ENCODE data around the gene DOCK4. TPM values are rescaled to one million over a fixed set of nuclear protein-coding genes. Genes with fewer than 3 reads are reported as not detected.

Gene DOCK4
- total and polyA plus RNA-seq, 2 donors from 2014 or later = 3.2 to 38.9 TPM

DNA sequence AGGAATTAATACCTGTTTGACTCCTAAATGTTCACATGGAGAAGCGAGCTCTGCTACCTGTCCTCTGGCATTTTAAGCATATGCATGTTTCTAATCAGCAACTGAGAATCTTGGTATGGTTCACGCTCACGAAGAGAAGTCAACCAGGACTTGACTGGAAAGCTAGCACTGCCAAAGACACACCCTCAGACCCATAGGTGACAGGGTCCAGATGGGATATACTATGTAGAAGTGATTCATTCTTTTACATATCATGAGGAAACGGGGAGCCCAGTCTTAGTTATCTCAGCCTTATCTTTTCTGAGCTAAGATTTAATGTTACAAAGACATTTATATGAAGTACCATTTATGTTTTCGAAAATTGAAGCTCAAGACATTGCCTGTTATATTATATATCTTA is 313.0 kb downstream of the DOCK4 start:
- no peaks in the 10 kb centered on the region for H3K27me3 ChIP-seq (ENCODE audit: control insufficient read depth, insufficient read depth, low read length)
- H3K4me1 ChIP-seq (ENCODE audit: control insufficient read depth in 2 of 3, insufficient read depth in 2 of 3, low read depth in 1 of 3, low read length in 3 of 3) = no peaks in the 10 kb centered on the region
- no peaks in the 10 kb centered on the region for H3K36me3 ChIP-seq (ENCODE audit: control insufficient read depth in 2 of 3, insufficient read depth in 3 of 3, low read length in 3 of 3)
- no peak overlapping the region for H3K27ac ChIP-seq (ENCODE audit: low read depth in 2 of 2, low read length in 2 of 2)
- TF ChIP-seq, protein P1, sequence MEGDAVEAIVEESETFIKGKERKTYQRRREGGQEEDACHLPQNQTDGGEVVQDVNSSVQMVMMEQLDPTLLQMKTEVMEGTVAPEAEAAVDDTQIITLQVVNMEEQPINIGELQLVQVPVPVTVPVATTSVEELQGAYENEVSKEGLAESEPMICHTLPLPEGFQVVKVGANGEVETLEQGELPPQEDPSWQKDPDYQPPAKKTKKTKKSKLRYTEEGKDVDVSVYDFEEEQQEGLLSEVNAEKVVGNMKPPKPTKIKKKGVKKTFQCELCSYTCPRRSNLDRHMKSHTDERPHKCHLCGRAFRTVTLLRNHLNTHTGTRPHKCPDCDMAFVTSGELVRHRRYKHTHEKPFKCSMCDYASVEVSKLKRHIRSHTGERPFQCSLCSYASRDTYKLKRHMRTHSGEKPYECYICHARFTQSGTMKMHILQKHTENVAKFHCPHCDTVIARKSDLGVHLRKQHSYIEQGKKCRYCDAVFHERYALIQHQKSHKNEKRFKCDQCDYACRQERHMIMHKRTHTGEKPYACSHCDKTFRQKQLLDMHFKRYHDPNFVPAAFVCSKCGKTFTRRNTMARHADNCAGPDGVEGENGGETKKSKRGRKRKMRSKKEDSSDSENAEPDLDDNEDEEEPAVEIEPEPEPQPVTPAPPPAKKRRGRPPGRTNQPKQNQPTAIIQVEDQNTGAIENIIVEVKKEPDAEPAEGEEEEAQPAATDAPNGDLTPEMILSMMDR (IDR thresholded peaks at IDR 0.05; ENCODE audit: borderline replicate concordance, extremely low read depth, insufficient read depth) = no peak
- no peak overlapping the region for H3K4me3 ChIP-seq (ENCODE audit: low read length in 3 of 3)
- FAIRE-seq (no peak), DNase-seq (no peak)
- no peak overlapping the region for H3K9ac ChIP-seq (ENCODE audit: low read length in 3 of 3)
- H3K9me3 ChIP-seq (ENCODE audit: control insufficient read depth in 2 of 3, insufficient read depth in 1 of 3, low read length in 3 of 3) = no peaks in the 10 kb centered on the region
- intact Hi-C loops (cut with DNase I) = no loop called here

DNA sequence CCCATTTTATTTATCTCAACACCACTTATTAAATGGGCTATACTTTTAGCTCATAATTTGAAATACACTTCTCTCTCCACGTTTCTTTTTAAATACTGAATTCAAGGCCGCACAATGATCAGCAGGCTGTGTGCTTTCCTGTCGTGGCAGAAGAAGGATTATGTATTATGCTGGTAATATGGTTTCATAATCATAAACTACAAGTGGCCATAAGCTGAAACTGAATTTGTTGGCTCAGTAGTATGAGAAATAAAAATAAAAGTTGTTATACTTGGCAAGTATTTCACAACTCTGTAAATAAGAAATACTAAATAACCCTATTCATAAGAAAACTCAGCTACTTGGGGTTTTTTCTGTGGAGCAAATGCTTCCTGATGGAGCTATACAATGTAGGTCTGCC is 313.6 kb downstream of the DOCK4 start:
- DNase-seq (peak in 1 of 5 donors; percentile 17), FAIRE-seq (no peak)
- Histone ChIP-seq H3K36me3 (ENCODE audit: control insufficient read depth in 2 of 3, insufficient read depth in 3 of 3, low read length in 3 of 3) (no peaks in the 10 kb centered on the region), H3K9me3 (ENCODE audit: control insufficient read depth in 2 of 3, insufficient read depth in 1 of 3, low read length in 3 of 3) (no peaks in the 10 kb centered on the region), H3K27me3 (ENCODE audit: control insufficient read depth, insufficient read depth, low read length) (no peaks in the 10 kb centered on the region), H3K9ac (ENCODE audit: low read length in 3 of 3) (no peak overlapping the region), H3K4me3 (ENCODE audit: low read length in 3 of 3) (no peak overlapping the region), H3K27ac (ENCODE audit: low read depth in 2 of 2, low read length in 2 of 2) (no peak overlapping the region), H3K4me1 (ENCODE audit: control insufficient read depth in 2 of 3, insufficient read depth in 2 of 3, low read depth in 1 of 3, low read length in 3 of 3) (no peaks in the 10 kb centered on the region)
- intact Hi-C loops (cut with DNase I) = no loop called here
- TF ChIP-seq, protein P1 (IDR thresholded peaks at IDR 0.05; ENCODE audit: borderline replicate concordance, extremely low read depth, insufficient read depth) = no peak

DNA sequence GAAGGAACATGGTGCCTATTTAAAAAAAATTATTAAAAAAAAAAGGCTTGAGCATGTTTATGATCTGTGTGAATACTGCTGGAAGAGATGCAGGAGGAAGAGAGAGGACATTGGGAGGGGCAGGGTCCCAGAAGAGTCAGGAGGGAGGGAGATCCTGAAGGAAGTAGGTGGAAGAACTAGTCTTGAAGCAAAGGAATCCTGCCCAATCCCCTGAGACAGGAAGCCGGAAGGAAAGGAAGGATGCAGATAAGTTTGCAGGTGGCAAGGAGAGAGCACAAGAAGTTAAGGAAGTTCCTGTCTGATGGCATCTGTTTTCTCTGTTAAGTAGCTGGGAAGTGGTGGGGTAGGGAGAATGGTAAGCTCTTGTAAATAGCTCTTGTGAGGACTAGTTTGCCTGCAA is 318.5 kb downstream of the DOCK4 start:
- H3K9ac ChIP-seq (ENCODE audit: low read length in 3 of 3) = no peak overlapping the region
- H3K4me1 ChIP-seq (ENCODE audit: control insufficient read depth in 2 of 3, insufficient read depth in 2 of 3, low read depth in 1 of 3, low read length in 3 of 3) = no peaks in the 10 kb centered on the region
- intact Hi-C loops (cut with DNase I) = no loop called here
- DNase-seq (peak in 1 of 5 donors; percentile 22), FAIRE-seq (no peak)
- no peaks in the 10 kb centered on the region for H3K9me3 ChIP-seq (ENCODE audit: control insufficient read depth in 2 of 3, insufficient read depth in 1 of 3, low read length in 3 of 3)
- no peak overlapping the region for H3K27ac ChIP-seq (ENCODE audit: low read depth in 2 of 2, low read length in 2 of 2)
- H3K4me3 ChIP-seq (ENCODE audit: low read length in 3 of 3) = no peak overlapping the region
- no peaks in the 10 kb centered on the region for H3K36me3 ChIP-seq (ENCODE audit: control insufficient read depth in 2 of 3, insufficient read depth in 3 of 3, low read length in 3 of 3)
- TF ChIP-seq, protein P1 (IDR thresholded peaks at IDR 0.05; ENCODE audit: borderline replicate concordance, extremely low read depth, insufficient read depth) = no peak
- no peaks in the 10 kb centered on the region for H3K27me3 ChIP-seq (ENCODE audit: control insufficient read depth, insufficient read depth, low read length)

DNA sequence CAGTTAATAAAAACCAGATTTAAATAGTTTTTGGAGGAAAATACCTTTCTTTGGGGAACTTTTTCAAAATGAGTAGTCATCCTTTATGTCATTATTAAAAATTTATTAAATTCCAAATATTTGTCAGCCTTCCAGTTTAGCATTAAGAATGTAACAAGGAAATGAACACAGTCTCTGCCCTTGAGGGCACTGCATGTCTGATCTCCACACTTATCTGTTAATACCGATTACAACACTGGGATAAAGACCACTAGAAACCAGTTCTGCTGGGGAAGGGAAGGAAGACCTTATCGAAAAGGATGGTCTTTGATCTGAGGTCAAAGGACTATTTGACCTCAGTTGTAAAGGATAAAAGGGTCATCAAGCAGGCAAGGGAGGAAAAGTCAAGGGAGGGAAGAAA is 320.0 kb downstream of the DOCK4 start:
- Histone ChIP-seq H3K4me1 (ENCODE audit: control insufficient read depth in 2 of 3, insufficient read depth in 2 of 3, low read depth in 1 of 3, low read length in 3 of 3) (no peaks in the 10 kb centered on the region), H3K27ac (ENCODE audit: low read depth in 2 of 2, low read length in 2 of 2) (no peak overlapping the region), H3K9ac (ENCODE audit: low read length in 3 of 3) (no peak overlapping the region), H3K4me3 (ENCODE audit: low read length in 3 of 3) (no peak overlapping the region), H3K27me3 (ENCODE audit: control insufficient read depth, insufficient read depth, low read length) (no peaks in the 10 kb centered on the region), H3K36me3 (ENCODE audit: control insufficient read depth in 2 of 3, insufficient read depth in 3 of 3, low read length in 3 of 3) (no peaks in the 10 kb centered on the region), H3K9me3 (ENCODE audit: control insufficient read depth in 2 of 3, insufficient read depth in 1 of 3, low read length in 3 of 3) (no peaks in the 10 kb centered on the region)
- FAIRE-seq = no peak
- TF ChIP-seq, protein P1 (IDR thresholded peaks at IDR 0.05; ENCODE audit: borderline replicate concordance, extremely low read depth, insufficient read depth) = no peak
- intact Hi-C loops (cut with DNase I) = no loop called here
- no peak for DNase-seq

All from kidney (tissue), 14 donors.